Loucy (cell line): ENCODE results near the gene RGS11.

Source experiments
- CTCF ChIP-seq: fragments of 200-600 bp; sonication (generic); conservative IDR thresholded peaks from 2 replicates; pipeline ENCODE4 v1.5.1; 2014; ENCODE audit warnings: mild to moderate bottlenecking, antibody characterized with exemption, low read length
- EZH2phosphoT487 ChIP-seq: fragments of 200-600 bp; IDR thresholded peaks from 2 replicates; pipeline ENCODE4 v1.6.1; 2018; ENCODE audit warnings: antibody characterized with exemption, mild to moderate bottlenecking, moderate library complexity, borderline replicate concordance

GRCh38 chr16:297832-298231 lies 22.1 kb upstream of the RGS11 start:
- TF ChIP-seq CTCF (no peak), EZH2phosphoT487 (no peak)
